Measurements from ENCODE around the gene PC.

PC gene

GRCh38 chr11:66938582-66939135 lies 19.5 kb downstream of the PC start:
- no peak for TF ChIP-seq CTCF (IDR thresholded peaks at IDR 0.05; ENCODE audit: low read depth, low read length)
- in situ Hi-C loops (cut with HindIII; ENCODE audit: low sequenced_read_pairs): no loop called here
- no peak for DNase-seq (ENCODE audit: low read depth, low spot score)
- H3K4me3 ChIP-seq (ENCODE audit: low read depth, low read length): no peak overlapping the region

- in situ Hi-C loops (cut with HindIII; ENCODE audit: low sequenced_read_pairs): no loop called here
- no peak for DNase-seq (ENCODE audit: low read depth, low spot score)
- no peak for TF ChIP-seq CTCF (IDR thresholded peaks at IDR 0.05; ENCODE audit: low read depth, low read length)
- H3K4me3 ChIP-seq (ENCODE audit: low read depth, low read length): no peak overlapping the region
Observed at GRCh38 chr11:66937193-66937733, 20.9 kb downstream of the PC start.

GRCh38 chr11:66936311-66936711 lies 21.9 kb downstream of the PC start:
- no peak overlapping the region for H3K4me3 ChIP-seq (ENCODE audit: low read depth, low read length)
- peak; percentile 93 for DNase-seq (ENCODE audit: low read depth, low spot score)
- TF ChIP-seq CTCF (IDR thresholded peaks at IDR 0.05; ENCODE audit: low read depth, low read length): no peak
- in situ Hi-C loops (cut with HindIII; ENCODE audit: low sequenced_read_pairs): no loop called here

GRCh38 chr11:66934950-66935779 lies 23.0 kb downstream of the PC start:
- no peak for TF ChIP-seq CTCF (IDR thresholded peaks at IDR 0.05; ENCODE audit: low read depth, low read length)
- in situ Hi-C loops (cut with HindIII; ENCODE audit: low sequenced_read_pairs): no loop called here
- H3K4me3 ChIP-seq (ENCODE audit: low read depth, low read length): no peak overlapping the region
- peak; percentile 71 for DNase-seq (ENCODE audit: low read depth, low spot score)

- in situ Hi-C loops (cut with HindIII; ENCODE audit: low sequenced_read_pairs): no loop called here
- no peak for DNase-seq (ENCODE audit: low read depth, low spot score)
- TF ChIP-seq CTCF (IDR thresholded peaks at IDR 0.05; ENCODE audit: low read depth, low read length): no peak
- H3K4me3 ChIP-seq (ENCODE audit: low read depth, low read length): no peak overlapping the region
Observed at GRCh38 chr11:66933531-66933930, 24.7 kb downstream of the PC start.

GRCh38 chr11:66932543-66932942 lies 25.6 kb downstream of the PC start:
- no peak for TF ChIP-seq CTCF (IDR thresholded peaks at IDR 0.05; ENCODE audit: low read depth, low read length)
- no peak for DNase-seq (ENCODE audit: low read depth, low spot score)
- in situ Hi-C loops (cut with HindIII; ENCODE audit: low sequenced_read_pairs): no loop called here
- H3K4me3 ChIP-seq (ENCODE audit: low read depth, low read length): no peak overlapping the region
